ENCODE data around the gene ZCCHC2.

DNA sequence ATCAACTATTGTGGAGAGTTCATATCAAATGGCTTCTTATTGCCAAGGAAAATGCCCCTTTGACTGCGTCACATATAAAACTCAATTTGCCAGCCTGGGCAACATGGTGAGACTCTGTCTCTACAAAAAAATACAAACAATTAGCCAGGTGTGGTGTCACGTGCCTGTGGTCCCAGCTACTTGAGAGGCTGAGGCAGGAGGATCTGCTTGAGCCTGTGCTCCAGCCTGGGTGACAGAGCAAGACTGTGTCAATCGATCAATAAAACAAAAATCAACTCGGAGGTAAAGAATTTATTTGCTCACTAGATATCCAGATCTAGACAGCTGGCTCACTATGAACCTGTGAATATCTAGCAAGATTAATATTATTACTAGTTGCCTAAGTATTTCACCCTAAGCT, 1.7 kb upstream of the ZCCHC2 start:
- TF ChIP-seq, protein P1, sequence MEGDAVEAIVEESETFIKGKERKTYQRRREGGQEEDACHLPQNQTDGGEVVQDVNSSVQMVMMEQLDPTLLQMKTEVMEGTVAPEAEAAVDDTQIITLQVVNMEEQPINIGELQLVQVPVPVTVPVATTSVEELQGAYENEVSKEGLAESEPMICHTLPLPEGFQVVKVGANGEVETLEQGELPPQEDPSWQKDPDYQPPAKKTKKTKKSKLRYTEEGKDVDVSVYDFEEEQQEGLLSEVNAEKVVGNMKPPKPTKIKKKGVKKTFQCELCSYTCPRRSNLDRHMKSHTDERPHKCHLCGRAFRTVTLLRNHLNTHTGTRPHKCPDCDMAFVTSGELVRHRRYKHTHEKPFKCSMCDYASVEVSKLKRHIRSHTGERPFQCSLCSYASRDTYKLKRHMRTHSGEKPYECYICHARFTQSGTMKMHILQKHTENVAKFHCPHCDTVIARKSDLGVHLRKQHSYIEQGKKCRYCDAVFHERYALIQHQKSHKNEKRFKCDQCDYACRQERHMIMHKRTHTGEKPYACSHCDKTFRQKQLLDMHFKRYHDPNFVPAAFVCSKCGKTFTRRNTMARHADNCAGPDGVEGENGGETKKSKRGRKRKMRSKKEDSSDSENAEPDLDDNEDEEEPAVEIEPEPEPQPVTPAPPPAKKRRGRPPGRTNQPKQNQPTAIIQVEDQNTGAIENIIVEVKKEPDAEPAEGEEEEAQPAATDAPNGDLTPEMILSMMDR (IDR thresholded peaks at IDR 0.05), result no peak
- TF ChIP-seq POLR2AphosphoS5 (IDR thresholded peaks at IDR 0.05), result no peak
- TF ChIP-seq POLR2A (IDR thresholded peaks at IDR 0.05), result no peak
- no peak for TF ChIP-seq EP300 (IDR thresholded peaks at IDR 0.05)
